GM13977 (cell line): ENCODE results near the gene APPL1.

Experiments used
- DNase-seq: peaks from one replicate; pipeline ENCODE4 v3.0.0; 2012; ENCODE audit warnings: low spot score
- CTCF ChIP-seq: IDR thresholded peaks from 2 replicates; pipeline ENCODE4 v1.5.1; 2012; ENCODE audit warnings: mild to moderate bottlenecking, control low read depth; ENCODE audit not compliant: insufficient read depth; ENCODE audit errors: extremely low read depth, missing control alignments
- in situ Hi-C: fragments of 300-500 bp; cut with MboI; formaldehyde crosslinking; loops from one replicate; pipeline ENCODE4 v1.12.0; 2022; ENCODE audit warnings: low sequenced_read_pairs, low pct_unique_long_range_greater_than_20kb, mixed read lengths, inconsistent platforms; ENCODE audit not compliant: unreplicated experiment

APPL1 gene

GRCh38 chr3:57234613-57235575 lies 7.4 kb downstream of the APPL1 start:
- peak; percentile 49 for DNase-seq
- in situ Hi-C loops = no loop called here

GRCh38 chr3:57244946-57245345 lies 17.4 kb downstream of the APPL1 start:
- TF ChIP-seq CTCF = no peak
- in situ Hi-C loops = no loop called here
- no peak for DNase-seq

More at GRCh38 chr3:57234613-57235575, 7.4 kb downstream of the APPL1 start:
- no peak for TF ChIP-seq CTCF

GRCh38 chr3:57252404-57252803 lies 24.9 kb downstream of the APPL1 start:
- DNase-seq = no peak
- TF ChIP-seq CTCF = no peak
- in situ Hi-C loops = no loop called here

GRCh38 chr3:57256844-57257243 lies 29.3 kb downstream of the APPL1 start:
- in situ Hi-C loops = no loop called here
- TF ChIP-seq CTCF = no peak

GRCh38 chr3:57257678-57258077 lies 30.1 kb downstream of the APPL1 start:
- in situ Hi-C loops = no loop called here
- no peak for TF ChIP-seq CTCF
- DNase-seq = no peak

More at GRCh38 chr3:57256844-57257243, 29.3 kb downstream of the APPL1 start:
- DNase-seq = no peak

GRCh38 chr3:57261119-57261518 lies 33.6 kb downstream of the APPL1 start:
- DNase-seq = no peak
- no peak for TF ChIP-seq CTCF
- in situ Hi-C loops = no loop called here
